H1 (cell line): ENCODE measurements around the gene MAP3K6.

Experiments
- CEBPB ChIP-seq: IDR thresholded peaks from 2 replicates; pipeline ENCODE4 v1.6.1; 2012; ENCODE audit warnings: low read depth, low read length
- FOSL1 ChIP-seq: IDR thresholded peaks from 2 replicates; pipeline ENCODE4 v1.6.1; 2011; ENCODE audit warnings: mild to moderate bottlenecking, low read depth, low read length, moderate library complexity; ENCODE audit not compliant: insufficient read depth
- HDAC6 ChIP-seq: IDR thresholded peaks from one replicate; pipeline ENCODE4 v1.7.1; 2012; ENCODE audit warnings: low read depth, mild to moderate bottlenecking, inconsistent platforms, low read length, moderate library complexity
- POLR2A ChIP-seq, 2 experiments: IDR thresholded peaks; 1 replicate in 1 of 2; 2 replicates in 1 of 2; pipeline ENCODE4 v1.6.1; 2011; ENCODE audit warnings: low read depth in 2 of 2, low read length in 2 of 2, mild to moderate bottlenecking in 2 of 2; ENCODE audit errors: control extremely low read depth in 1 of 2
- RAD21 ChIP-seq, 2 experiments: IDR thresholded peaks in 1 of 2; conservative IDR thresholded peaks in 1 of 2; 2 replicates each; pipeline ENCODE4 v1.6.1; 2011; ENCODE audit warnings: low read depth in 2 of 2, low read length in 2 of 2, improper control_type of control experiment in 1 of 2, inconsistent platforms in 1 of 2, mild to moderate bottlenecking in 1 of 2, moderate library complexity in 1 of 2
- RFX5 ChIP-seq: IDR thresholded peaks from 2 replicates; pipeline ENCODE4 v1.6.1; 2011; ENCODE audit warnings: low read depth, low read length, improper control_type of control experiment, borderline replicate concordance
- TAF1 ChIP-seq: IDR thresholded peaks from 2 replicates; pipeline ENCODE4 v1.6.1; 2011; ENCODE audit warnings: mild to moderate bottlenecking, low read depth, low read length
- USF2 ChIP-seq: IDR thresholded peaks from 2 replicates; pipeline ENCODE4 v1.6.1; 2011; ENCODE audit warnings: low read length, improper control_type of control experiment
- YY1 ChIP-seq: IDR thresholded peaks from 2 replicates; pipeline ENCODE4 v1.6.1; 2011; ENCODE audit warnings: low read depth, mild to moderate bottlenecking, low read length
- TF ChIP-seq, protein P1 (sequence below), 3 experiments: IDR thresholded peaks; 1 replicate in 2 of 3; 2 replicates in 1 of 3; pipeline versions ENCODE4 v1.5.1 to v1.6.1; 2011; ENCODE audit warnings: low read length in 3 of 3, mild to moderate bottlenecking in 3 of 3, inconsistent platforms in 2 of 3, low read depth in 1 of 3, moderate library complexity in 1 of 3; ENCODE audit not compliant: insufficient read depth in 1 of 3; ENCODE audit errors: control extremely low read depth in 1 of 3

GRCh38 chr1:27357281-27358037 lies 9.3 kb downstream of the MAP3K6 start:
- TF ChIP-seq CEBPB (no peak), RAD21 (IDR thresholded peaks at IDR 0.05 in 1 of 2, conservative IDR thresholded peaks at IDR 0.05 in 1 of 2; ENCODE audit: low read depth in 2 of 2, low read length in 2 of 2) (peak; percentile 60 to 71), YY1 (no peak), HDAC6 (no peak), FOSL1 (no peak), POLR2A (IDR thresholded peaks at IDR 0.05; ENCODE audit: control extremely low read depth in 1 of 2, low read depth in 2 of 2, low read length in 2 of 2) (no peak), RFX5 (no peak), USF2 (no peak), TAF1 (no peak)
- TF ChIP-seq, protein P1, sequence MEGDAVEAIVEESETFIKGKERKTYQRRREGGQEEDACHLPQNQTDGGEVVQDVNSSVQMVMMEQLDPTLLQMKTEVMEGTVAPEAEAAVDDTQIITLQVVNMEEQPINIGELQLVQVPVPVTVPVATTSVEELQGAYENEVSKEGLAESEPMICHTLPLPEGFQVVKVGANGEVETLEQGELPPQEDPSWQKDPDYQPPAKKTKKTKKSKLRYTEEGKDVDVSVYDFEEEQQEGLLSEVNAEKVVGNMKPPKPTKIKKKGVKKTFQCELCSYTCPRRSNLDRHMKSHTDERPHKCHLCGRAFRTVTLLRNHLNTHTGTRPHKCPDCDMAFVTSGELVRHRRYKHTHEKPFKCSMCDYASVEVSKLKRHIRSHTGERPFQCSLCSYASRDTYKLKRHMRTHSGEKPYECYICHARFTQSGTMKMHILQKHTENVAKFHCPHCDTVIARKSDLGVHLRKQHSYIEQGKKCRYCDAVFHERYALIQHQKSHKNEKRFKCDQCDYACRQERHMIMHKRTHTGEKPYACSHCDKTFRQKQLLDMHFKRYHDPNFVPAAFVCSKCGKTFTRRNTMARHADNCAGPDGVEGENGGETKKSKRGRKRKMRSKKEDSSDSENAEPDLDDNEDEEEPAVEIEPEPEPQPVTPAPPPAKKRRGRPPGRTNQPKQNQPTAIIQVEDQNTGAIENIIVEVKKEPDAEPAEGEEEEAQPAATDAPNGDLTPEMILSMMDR (IDR thresholded peaks at IDR 0.05; ENCODE audit: control extremely low read depth in 1 of 3, insufficient read depth in 1 of 3, low read depth in 1 of 3, low read length in 3 of 3): peak in 2 of 3 experiments; percentile 94 to 98; a peak in 3 of 4 replicates
